Measurements from ENCODE around the gene SYAP1. TPM values are rescaled to one million over a fixed set of nuclear protein-coding genes. Genes with fewer than 3 reads are reported as not detected.

The SYAP1 gene
- total and polyA plus RNA-seq, 2 of the 8 experiments (the other 6 are each of a cell fraction or from before 2014, with no cell fraction given) = 2.9 to 20.3 TPM

GRCh38 chrX:16762579-16762978, 43.2 kb downstream of the SYAP1 start (continued):
- TF ChIP-seq CHD7 (IDR thresholded peaks at IDR 0.05; ENCODE audit: insufficient replicate concordance, low read length) (no peak), HDAC2 (IDR thresholded peaks at IDR 0.05; ENCODE audit: borderline replicate concordance in 1 of 2, low read depth in 2 of 2, low read length in 2 of 2) (no peak), RNF2 (IDR thresholded peaks at IDR 0.05; ENCODE audit: borderline replicate concordance, low read depth, low read length, missing control alignments, poor library complexity, severe bottlenecking) (no peak), POLR2A (IDR thresholded peaks at IDR 0.05; ENCODE audit: control extremely low read depth in 1 of 2, low read depth in 2 of 2, low read length in 2 of 2) (no peak), TAF7 (optimal IDR thresholded peaks at IDR 0.05; ENCODE audit: borderline replicate concordance, low read depth, low read length) (no peak), RFX5 (IDR thresholded peaks at IDR 0.05; ENCODE audit: borderline replicate concordance, low read depth, low read length) (no peak), SAP30 (IDR thresholded peaks at IDR 0.05; ENCODE audit: insufficient read depth, insufficient replicate concordance, low read length) (no peak), CREB1 (IDR thresholded peaks at IDR 0.05) (no peak), KDM4A (IDR thresholded peaks at IDR 0.05; ENCODE audit: low read depth, low read length, severe bottlenecking) (no peak), POLR2AphosphoS5 (IDR thresholded peaks at IDR 0.05; ENCODE audit: low read depth, low read length) (no peak), TEAD4 (IDR thresholded peaks at IDR 0.05; ENCODE audit: low read depth, low read length) (no peak), KDM5A (IDR thresholded peaks at IDR 0.05; ENCODE audit: low read length) (no peak)
